H1 (cell line): ENCODE data around the gene ARL8A. TPM values are rescaled to one million over a fixed set of nuclear protein-coding genes. Genes with fewer than 3 reads are reported as not detected.

Source experiments
- CTCF ChIA-PET: fragments of 300-600 bp; sonication (Branson Sonifier 250); formaldehyde crosslinking; loops from one replicate; lab custom pipeline; 2021; ENCODE audit not compliant: partially characterized antibody; lab: Charles Lee
- POLR2A ChIA-PET: fragments of 300-600 bp; sonication (Branson Sonifier 250); formaldehyde crosslinking; loops from one replicate; lab custom pipeline; 2021; ENCODE audit warnings: inconsistent platforms; ENCODE audit not compliant: partially characterized antibody; lab: Charles Lee
- DNase-seq, 2 experiments: peaks; one replicate each; pipeline versions ENCODE4 v3.0.0 to v3.0.0-alpha.2; 2010 to 2022; ENCODE audit warnings: low spot score in 2 of 2, low read depth in 1 of 2, mixed read lengths in 1 of 2
- FAIRE-seq: peaks from 2 replicates; lab custom pipeline; 2011; peaks lifted over from hg19 to GRCh38; lab: Jason Lieb, UNC
- H2AFZ ChIP-seq: 2 replicates; pipeline ENCODE4 v1.8.1; 2012; ENCODE audit warnings: low read length, inconsistent platforms
- H2AK5ac ChIP-seq: 2 replicates; pipeline ENCODE4 v1.6.1; 2013; ENCODE audit warnings: low read depth, low read length
- H2BK120ac ChIP-seq: replicated peaks from 2 replicates; pipeline ENCODE3; 2013; ENCODE audit warnings: low read depth, low read length, inconsistent platforms
- H2BK12ac ChIP-seq: 2 replicates; pipeline ENCODE4 v1.6.1; 2013; ENCODE audit warnings: low read depth, low read length
- H2BK15ac ChIP-seq: 2 replicates; pipeline ENCODE4 v1.6.1; 2013; ENCODE audit warnings: low read length
- H2BK20ac ChIP-seq: 2 replicates; pipeline ENCODE4 v1.6.1; 2013; ENCODE audit warnings: low read length
- H2BK5ac ChIP-seq: 2 replicates; pipeline ENCODE4 v1.6.1; 2013; ENCODE audit warnings: low read depth, low read length
- H3K14ac ChIP-seq: 2 replicates; pipeline ENCODE4 v1.6.1; 2013; ENCODE audit warnings: inconsistent platforms; ENCODE audit not compliant: insufficient read length
- H3K18ac ChIP-seq: 2 replicates; pipeline ENCODE4 v1.6.1; 2013; ENCODE audit warnings: low read length; ENCODE audit errors: extremely low read depth
- H3K23ac ChIP-seq: 2 replicates; pipeline ENCODE4 v1.6.1; 2013; ENCODE audit warnings: inconsistent platforms; ENCODE audit not compliant: insufficient read length
- H3K23me2 ChIP-seq: 2 replicates; pipeline ENCODE4 v1.6.1; 2013; ENCODE audit warnings: low read depth, low read length
- H3K27ac ChIP-seq: 2 replicates; pipeline ENCODE4 v1.6.1; 2011; ENCODE audit warnings: low read depth, low read length, inconsistent platforms
- H3K27me3 ChIP-seq, 4 experiments: replicated peaks in 1 of 4; 1 replicate in 1 of 4; 2 replicates in 3 of 4; pipeline versions ENCODE4 v1.6.1 to v1.8.1; 2011 to 2013; ENCODE audit warnings: low read length in 3 of 4, mild to moderate bottlenecking in 3 of 4, inconsistent platforms in 2 of 4, mixed read lengths in 2 of 4, moderate library complexity in 1 of 4; ENCODE audit not compliant: control insufficient read depth in 3 of 4, insufficient read depth in 3 of 4; ENCODE audit errors: extremely low read depth in 1 of 4
- H3K36me3 ChIP-seq, 4 experiments: 2 replicates each; pipeline versions ENCODE4 v1.6.1 to v1.8.1; 2011 to 2013; ENCODE audit warnings: mild to moderate bottlenecking in 4 of 4, low read length in 3 of 4, moderate library complexity in 2 of 4, control low read depth in 1 of 4, inconsistent platforms in 1 of 4; ENCODE audit not compliant: insufficient read depth in 4 of 4, control insufficient read depth in 2 of 4
- H3K4ac ChIP-seq: replicated peaks from 2 replicates; pipeline ENCODE3; 2013; ENCODE audit warnings: low read length, low read depth, mixed read lengths, inconsistent platforms; ENCODE audit not compliant: insufficient read length
- H3K4me1 ChIP-seq, 4 experiments: replicated peaks in 1 of 4; 1 replicate in 1 of 4; 2 replicates in 3 of 4; pipeline versions ENCODE4 v1.6.1 to v1.8.1; 2011 to 2013; ENCODE audit warnings: low read length in 3 of 4, inconsistent platforms in 2 of 4, mixed read lengths in 1 of 4; ENCODE audit not compliant: insufficient read depth in 4 of 4, control insufficient read depth in 3 of 4
- H3K4me2 ChIP-seq, 2 experiments: 2 replicates each; pipeline versions ENCODE4 v1.6.1 to v1.8.1; 2011 to 2013; ENCODE audit warnings: low read depth in 2 of 2, low read length in 2 of 2, control low read depth in 1 of 2, inconsistent platforms in 1 of 2, mild to moderate bottlenecking in 1 of 2; ENCODE audit not compliant: insufficient read depth in 1 of 2
- H3K4me3 ChIP-seq, 4 experiments: fragments of 200-600, 300-600 bp in 1 of 4; sonication (generic), shearing (Covaris generic), sonication (Bioruptor Twin) in 1 of 4; 2 replicates each; pipeline versions ENCODE4 v1.5.1 to v1.8.1; 2011 to 2016; ENCODE audit warnings: low read length in 4 of 4, low read depth in 3 of 4, control low read depth in 2 of 4, inconsistent platforms in 2 of 4, mild to moderate bottlenecking in 2 of 4, mixed read lengths in 1 of 4, moderate library complexity in 1 of 4; ENCODE audit not compliant: insufficient read depth in 2 of 4; ENCODE audit errors: extremely low read depth in 1 of 4
- H3K56ac ChIP-seq: replicated peaks from 2 replicates; pipeline ENCODE3; 2013; ENCODE audit warnings: low read depth, mild to moderate bottlenecking, mixed read lengths, low read length, inconsistent platforms; ENCODE audit not compliant: insufficient read length
- H3K79me1 ChIP-seq: 2 replicates; pipeline ENCODE4 v1.6.1; 2013; ENCODE audit warnings: low read depth, low read length, control low read depth
- H3K79me2 ChIP-seq, 2 experiments: 2 replicates each; pipeline versions ENCODE4 v1.6.1 to v1.8.1; 2012 to 2013; ENCODE audit warnings: low read length in 2 of 2, mild to moderate bottlenecking in 2 of 2, inconsistent platforms in 1 of 2; ENCODE audit not compliant: insufficient read depth in 2 of 2, control insufficient read depth in 1 of 2
- H3K9ac ChIP-seq, 4 experiments: replicated peaks in 1 of 4; 1 replicate in 1 of 4; 2 replicates in 3 of 4; pipeline versions ENCODE4 v1.6.1 to v1.8.1; 2011 to 2013; ENCODE audit warnings: low read depth in 3 of 4, low read length in 3 of 4, control low read depth in 2 of 4, mild to moderate bottlenecking in 2 of 4, moderate library complexity in 2 of 4, inconsistent platforms in 1 of 4; ENCODE audit errors: extremely low read depth in 1 of 4
- H3K9me3 ChIP-seq, 2 experiments: 2 replicates each; pipeline versions ENCODE4 v1.6.1 to v1.8.1; 2012 to 2013; ENCODE audit warnings: mild to moderate bottlenecking in 2 of 2, moderate library complexity in 2 of 2, control low read depth in 1 of 2, inconsistent platforms in 1 of 2, low read depth in 1 of 2, low read length in 1 of 2, mixed read lengths in 1 of 2; ENCODE audit not compliant: insufficient read depth in 2 of 2
- H4K20me1 ChIP-seq, 2 experiments: replicated peaks in 1 of 2; 2 replicates each; pipeline versions ENCODE3 to v1.8.1; 2011 to 2013; ENCODE audit warnings: inconsistent platforms in 2 of 2, low read length in 2 of 2, mild to moderate bottlenecking in 1 of 2; ENCODE audit not compliant: insufficient read depth in 2 of 2, control insufficient read depth in 1 of 2
- H4K5ac ChIP-seq: 2 replicates; pipeline ENCODE4 v1.6.1; 2013; ENCODE audit warnings: low read length, low read depth, mixed read lengths, inconsistent platforms; ENCODE audit not compliant: insufficient read length
- H4K8ac ChIP-seq: 2 replicates; pipeline ENCODE4 v1.8.0; 2013; ENCODE audit warnings: mild to moderate bottlenecking, moderate library complexity, low read length, inconsistent platforms; ENCODE audit not compliant: insufficient read depth; ENCODE audit errors: extremely low read depth
- H4K91ac ChIP-seq: replicated peaks from 2 replicates; pipeline ENCODE3; 2013; ENCODE audit warnings: low read length, mixed read lengths, inconsistent platforms; ENCODE audit not compliant: insufficient read length
- BACH1 ChIP-seq: IDR thresholded peaks from 2 replicates; pipeline ENCODE4 v1.6.1; 2012; ENCODE audit warnings: low read length, improper control_type of control experiment
- CHD1 ChIP-seq: IDR thresholded peaks from 2 replicates; pipeline ENCODE4 v1.6.1; 2012; ENCODE audit warnings: low read depth, low read length, improper control_type of control experiment
- NANOG ChIP-seq: IDR thresholded peaks from 2 replicates; pipeline ENCODE4 v1.6.1; 2011; ENCODE audit warnings: low read length, low read depth, mild to moderate bottlenecking, inconsistent platforms; ENCODE audit not compliant: insufficient read depth, poor library complexity, severe bottlenecking
- PHF8 ChIP-seq: fragments of 200-600 bp; sonication (generic); conservative IDR thresholded peaks from 2 replicates; pipeline ENCODE4 v1.7.1; 2012; ENCODE audit warnings: low read depth, mild to moderate bottlenecking, inconsistent platforms, low read length, moderate library complexity
- SAP30 ChIP-seq: fragments of 300-600 bp; sonication (generic); IDR thresholded peaks from 2 replicates; pipeline ENCODE4 v1.7.1; 2012; ENCODE audit warnings: low read length, moderate library complexity, mild to moderate bottlenecking, inconsistent platforms; ENCODE audit not compliant: insufficient read depth, insufficient replicate concordance
- WGBS, 2 experiments: shearing (Covaris generic) in 1 of 2; methylation state at CpG; one replicate each; pipeline versions ENCODE4 v1.1.6 to v1.1.7; 2013 to 2015; ENCODE audit warnings: low lambda C conversion rate in 2 of 2, mixed read lengths in 2 of 2, inconsistent platforms in 1 of 2, low coverage in 1 of 2, missing lambda C conversion rate in 1 of 2; ENCODE audit not compliant: insufficient replicate concordance in 2 of 2, insufficient coverage in 1 of 2, insufficient read length in 1 of 2; ENCODE audit errors: extremely low coverage in 1 of 2, missing lambda C conversion rate in 1 of 2; 5-methylcytosine and 5-hydroxymethylcytosine counted together
- polyA plus RNA-seq, 7 experiments: library from polyadenylated mRNA; depleted of rRNA in 3 of 7; stranded (reverse) in 5 of 7; unstranded in 2 of 7; fragments of >200 nt in 5 of 7; fragments of 200-250 nt in 2 of 7; gene quantifications; 1 replicate in 5 of 7; 2 replicates in 1 of 7; 4 replicates in 1 of 7; pipeline versions ENCODE4 v1.2.1 to v1.2.3, GENCODE V29; 2011 to 2013; ENCODE audit warnings: missing spikeins in 2 of 7, mixed read lengths in 2 of 7
- total RNA-seq: library from RNA; stranded (reverse); fragmentation: NEBNext Ultra II Directional; extraction: Animal tissue kit (Norgen Biotek cat#: 25700); gene quantifications from 2 replicates; pipeline ENCODE4 v1.2.1, GENCODE V29; 2021

ARL8A gene
- total and polyA plus RNA-seq, 2 of the 8 experiments (the other 6 are each of a cell fraction or from before 2014, with no cell fraction given): 40.3 to 58.7 TPM

DNA sequence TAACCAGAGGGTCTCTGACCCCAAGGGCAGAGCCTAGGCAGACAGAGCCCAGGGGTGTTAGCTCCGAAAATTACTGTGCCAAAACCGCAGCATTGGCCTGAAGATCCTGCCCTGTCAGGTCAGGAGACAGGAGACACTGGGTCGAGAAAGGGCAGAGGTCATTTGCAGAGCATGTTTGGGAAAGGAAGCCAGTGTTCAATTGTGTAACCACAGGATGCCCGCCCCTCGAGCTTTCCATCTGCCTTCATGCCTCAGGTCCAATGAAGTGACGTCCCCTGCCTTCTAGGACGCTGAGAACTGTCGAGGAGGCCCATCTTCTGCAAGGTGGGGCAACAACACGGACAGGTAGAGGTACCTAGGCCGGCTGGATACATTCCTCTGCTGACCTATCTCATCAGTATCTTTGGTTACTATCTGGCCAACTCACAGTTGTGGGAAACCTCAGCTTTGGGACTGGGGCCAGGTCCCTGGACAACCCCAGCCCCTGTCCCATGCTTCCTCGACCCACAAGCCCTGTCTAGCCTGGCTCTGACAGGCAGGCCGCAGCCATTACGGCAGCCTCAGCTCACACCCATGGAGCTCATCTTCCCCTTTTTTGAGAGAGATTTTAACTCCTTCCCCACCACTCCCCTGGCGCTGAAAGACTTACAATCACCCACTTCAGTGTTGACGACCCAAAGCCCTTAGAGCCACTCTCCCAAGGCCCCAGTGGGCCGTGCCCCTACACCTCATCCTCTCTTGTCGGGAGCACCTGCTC is 1.3 kb downstream of the ARL8A start:
- peaks cover 13% of the 10 kb centered on the region for H3K23me2 ChIP-seq
- ChIA-PET POLR2A (interaction anchor here (1.0 to 3.0 kb wide), 7 partner anchors 8 to 135 kb away, joined by 3 to 14 read pairs (median 7); partner anchors contain the start of gene ELF3), CTCF (interaction anchor here (0.8 to 6.1 kb wide), 8 partner anchors 8 to 144 kb away, joined by 3 to 50 read pairs (median 6); partner anchors contain the start of gene GPR37L1)
- peak overlapping the region; percentile 84; the same call in 1 of the 2 replicates for H2AK5ac ChIP-seq
- H3K23ac ChIP-seq: no peak overlapping the region
- 56% methylated on average over 17 of the region's 17 CpGs; no CpG with 5 or more reads in 1 of the 2 experiments for WGBS, 2 experiments
- peak overlapping the region; percentile 87; the same call in 1 of the 2 replicates for H2BK12ac ChIP-seq
- no peaks in the 10 kb centered on the region for H3K36me3 ChIP-seq
- FAIRE-seq (no peak), DNase-seq (no peak)
- H3K18ac ChIP-seq: peak overlapping the region; percentile 96
- peaks cover 3 to 13% (median 9%) of the 10 kb centered on the region in 4 experiments; a peak in 6 of 7 replicates for H3K4me1 ChIP-seq
- H3K9ac ChIP-seq: peak overlapping the region in 3 of 4 experiments; percentile 46 to 79 (median 58); a peak in 5 of 7 replicates
- no peaks in the 10 kb centered on the region for H3K9me3 ChIP-seq
- no peak overlapping the region for H3K14ac ChIP-seq
- no peak overlapping the region for H3K27ac ChIP-seq
- H4K91ac ChIP-seq: peak overlapping the region; percentile 23
- no peak overlapping the region for H3K4ac ChIP-seq
- peak overlapping the region; percentile 7 for H2BK15ac ChIP-seq
- no peak overlapping the region for H2BK20ac ChIP-seq
- H3K79me2 ChIP-seq: peaks cover 3 to 43% of the 10 kb centered on the region in 2 experiments; a peak in 3 of 4 replicates
- peaks cover 0 to 7% (median 2%) of the 10 kb centered on the region in 4 experiments; a peak in 3 of 7 replicates for H3K27me3 ChIP-seq
- no peak overlapping the region for H2AFZ ChIP-seq
- H4K20me1 ChIP-seq: peaks cover 4 to 11% of the 10 kb centered on the region in 2 experiments
- no peak overlapping the region for H4K8ac ChIP-seq
- no peak overlapping the region for H4K5ac ChIP-seq
- H3K79me1 ChIP-seq: peaks cover 8% of the 10 kb centered on the region
- peak overlapping the region; percentile 81; the same call in 1 of the 2 replicates for H2BK5ac ChIP-seq
- H3K4me3 ChIP-seq: peak overlapping the region; percentile 62 to 78 (median 72)
- TF ChIP-seq SAP30 (peak; percentile 30), NANOG (no peak), BACH1 (no peak), PHF8 (no peak), CHD1 (no peak)
- peak overlapping the region; percentile 5 for H3K56ac ChIP-seq
- H2BK120ac ChIP-seq: no peak overlapping the region
- peak overlapping the region; percentile 78 to 92 for H3K4me2 ChIP-seq
